ENCODE data around the gene FLRT1.

The FLRT1 gene

GRCh38 chr11:64023712-64024710, 11.7 kb upstream of the FLRT1 start:
- no peak for DNase-seq (ENCODE audit: low spot score)

GRCh38 chr11:64025205-64025604, 10.5 kb upstream of the FLRT1 start:
- DNase-seq (ENCODE audit: low spot score) = no peak

GRCh38 chr11:64026575-64027205, 9.0 kb upstream of the FLRT1 start:
- no peak for DNase-seq (ENCODE audit: low spot score)

- no peak for DNase-seq (ENCODE audit: low spot score)
Observed at GRCh38 chr11:64027651-64028397, 7.9 kb upstream of the FLRT1 start.

- DNase-seq (ENCODE audit: low spot score) = no peak
Observed at GRCh38 chr11:64028398-64029115, 7.2 kb upstream of the FLRT1 start.

GRCh38 chr11:64029773-64030172, 6.0 kb upstream of the FLRT1 start:
- DNase-seq (ENCODE audit: low spot score) = no peak

GRCh38 chr11:64031001-64031400, 4.7 kb upstream of the FLRT1 start:
- DNase-seq (ENCODE audit: low spot score) = no peak

- DNase-seq (ENCODE audit: low spot score) = no peak
Observed at GRCh38 chr11:64032050-64032449, 3.7 kb upstream of the FLRT1 start.

- DNase-seq (ENCODE audit: low spot score) = no peak
Observed at GRCh38 chr11:64034411-64034811, 1.3 kb upstream of the FLRT1 start.

- DNase-seq (ENCODE audit: low spot score) = no peak
Observed at GRCh38 chr11:64035081-64035524, 628 bp upstream of the FLRT1 start.

- no peak for DNase-seq (ENCODE audit: low spot score)
Observed at GRCh38 chr11:64036087-64037026, 626 bp downstream of the FLRT1 start.

- DNase-seq (ENCODE audit: low spot score) = no peak
Observed at GRCh38 chr11:64037027-64037634, 1.4 kb downstream of the FLRT1 start.

GRCh38 chr11:64038500-64038899, 2.8 kb downstream of the FLRT1 start:
- no peak for DNase-seq (ENCODE audit: low spot score)

GRCh38 chr11:64039012-64039665, 3.4 kb downstream of the FLRT1 start:
- DNase-seq (ENCODE audit: low spot score) = no peak

- DNase-seq (ENCODE audit: low spot score) = no peak
Observed at GRCh38 chr11:64040684-64041322, 5.1 kb downstream of the FLRT1 start.

GRCh38 chr11:64041846-64042245, 6.1 kb downstream of the FLRT1 start:
- no peak for DNase-seq (ENCODE audit: low spot score)

GRCh38 chr11:64042301-64042700, 6.6 kb downstream of the FLRT1 start:
- DNase-seq (ENCODE audit: low spot score) = no peak

GRCh38 chr11:64043545-64043944, 7.8 kb downstream of the FLRT1 start:
- DNase-seq (ENCODE audit: low spot score) = no peak

GRCh38 chr11:64044730-64045393, 9.1 kb downstream of the FLRT1 start:
- no peak for DNase-seq (ENCODE audit: low spot score)

Data from CD4-positive, alpha-beta T cell treated with Interleukin-15 for 4 hours (primary cell).